ENCODE data around the gene GTSE1.
"Not testable (repeated sequence)": the region's sequence is repeated elsewhere in the genome, so short reads cannot be mapped to it uniquely, and the experiment has no call there.

The GTSE1 gene

GRCh38 chr22:46296257-46297150 lies at the start of gene GTSE1:
GTSE1 (plus strand) TSS chr22:46296870; CDS start chr22:46297401, 531 bp downstream.
- DNase-seq (ENCODE audit: low read depth in 2 of 2) = peak; percentile 93 to 94

- no peak for DNase-seq (ENCODE audit: low read depth in 2 of 2)
These were observed 49.2 kb upstream of the GTSE1 start for GRCh38 chr22:46247443-46247975.

- peak; percentile 79 to 88 for DNase-seq (ENCODE audit: low read depth in 2 of 2)
These were observed 46.5 kb upstream of the GTSE1 start, which contains the start of gene CDPF1 for GRCh38 chr22:46250035-46250782. CDPF1 (minus strand) TSS chr22:46250293; CDS start chr22:46248284, 2,009 bp downstream.

DNA sequence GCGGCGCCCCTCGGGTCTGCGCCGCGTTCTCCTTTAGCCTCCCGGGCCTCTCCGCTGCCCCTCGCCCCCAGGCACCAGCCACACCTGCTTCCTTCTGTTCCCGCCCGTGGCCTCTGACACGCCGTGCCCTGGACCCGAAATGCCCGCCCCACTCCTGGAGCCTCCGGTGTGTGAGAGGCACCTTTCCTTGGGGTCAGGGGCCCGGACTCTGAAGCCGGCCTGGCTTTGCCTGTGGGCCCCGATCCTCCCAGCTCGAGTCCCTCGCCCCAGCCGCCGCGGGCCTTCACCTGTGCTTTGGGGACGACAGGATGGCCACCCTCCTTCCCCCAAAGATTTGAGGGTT lies 45.9 kb upstream of the GTSE1 start:
- no peak for DNase-seq (ENCODE audit: low read depth in 2 of 2)

DNA sequence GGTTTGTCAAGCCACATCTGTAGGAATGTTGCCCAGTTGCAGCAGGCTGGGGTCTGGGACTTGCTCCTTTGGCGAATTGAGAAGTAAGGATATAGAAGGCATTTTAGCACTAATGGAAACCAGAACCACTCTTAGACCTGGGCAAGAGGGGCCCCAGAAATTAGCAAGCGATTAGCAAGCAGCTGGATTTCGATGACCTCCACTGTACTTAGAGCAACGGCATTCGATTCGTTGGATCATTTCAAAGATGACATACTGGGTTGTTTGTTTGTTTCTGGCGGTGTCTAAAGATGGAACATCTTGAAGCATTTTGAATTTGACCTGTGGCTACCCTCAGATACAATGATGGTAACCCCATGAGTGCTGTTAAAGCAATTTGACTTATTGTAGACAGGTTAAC lies 45.4 kb upstream of the GTSE1 start:
- DNase-seq (ENCODE audit: low read depth in 2 of 2) = no peak

GRCh38 chr22:46251816-46252380 lies 44.8 kb upstream of the GTSE1 start:
- no peak for DNase-seq (ENCODE audit: low read depth in 2 of 2)

DNA sequence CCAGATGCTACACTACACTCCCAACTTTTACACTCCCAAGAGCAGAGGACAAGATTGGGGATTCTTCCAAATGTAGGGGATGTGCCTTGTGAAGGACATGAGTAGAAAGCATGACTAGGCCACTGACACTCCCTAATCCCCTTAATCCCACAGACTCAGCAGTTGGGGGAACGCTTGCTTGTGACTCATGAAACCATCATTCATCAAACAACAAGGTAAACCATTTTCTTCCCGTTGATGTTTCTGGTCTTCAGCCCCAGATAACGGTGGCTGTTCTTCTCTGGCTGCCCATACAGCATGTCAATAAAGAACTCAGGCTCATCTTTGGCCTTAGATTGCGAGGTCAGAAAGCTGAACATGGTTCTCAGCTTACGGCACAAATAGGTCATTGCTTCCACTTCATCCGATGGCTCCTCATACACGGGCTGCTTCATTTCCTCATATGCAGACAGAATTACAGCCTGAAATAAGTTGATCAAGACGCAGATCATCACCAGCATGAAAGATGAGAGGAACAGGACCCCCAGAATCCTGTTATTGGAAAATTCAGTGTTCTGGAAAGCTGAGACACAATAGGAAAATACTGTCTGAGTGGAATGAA lies 40.2 kb upstream of the GTSE1 start:
- no peak for DNase-seq (ENCODE audit: low read depth in 2 of 2)

- no peak for DNase-seq (ENCODE audit: low read depth in 2 of 2)
These were observed 37.3 kb upstream of the GTSE1 start for GRCh38 chr22:46259374-46259773.

DNA sequence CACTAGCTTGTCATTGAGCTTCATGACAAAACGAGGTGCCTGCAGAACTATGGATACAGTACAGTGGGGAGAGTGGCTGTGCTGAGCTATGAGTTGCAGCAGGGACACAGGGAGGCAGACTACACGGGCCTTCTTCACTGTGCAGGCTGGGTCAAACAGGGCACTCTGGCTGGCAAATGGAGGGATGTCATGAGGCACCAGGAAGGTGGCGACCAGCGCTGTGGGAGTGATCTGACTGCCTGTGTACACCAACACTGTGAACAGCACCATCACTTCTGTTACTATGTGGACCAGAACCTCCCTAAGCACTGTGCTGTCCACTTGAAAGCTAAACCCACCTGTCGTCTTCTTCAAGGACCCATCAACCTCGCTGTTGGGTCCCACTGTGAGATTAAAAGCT lies 36.6 kb upstream of the GTSE1 start:
- no peak for DNase-seq (ENCODE audit: low read depth in 2 of 2)

DNA sequence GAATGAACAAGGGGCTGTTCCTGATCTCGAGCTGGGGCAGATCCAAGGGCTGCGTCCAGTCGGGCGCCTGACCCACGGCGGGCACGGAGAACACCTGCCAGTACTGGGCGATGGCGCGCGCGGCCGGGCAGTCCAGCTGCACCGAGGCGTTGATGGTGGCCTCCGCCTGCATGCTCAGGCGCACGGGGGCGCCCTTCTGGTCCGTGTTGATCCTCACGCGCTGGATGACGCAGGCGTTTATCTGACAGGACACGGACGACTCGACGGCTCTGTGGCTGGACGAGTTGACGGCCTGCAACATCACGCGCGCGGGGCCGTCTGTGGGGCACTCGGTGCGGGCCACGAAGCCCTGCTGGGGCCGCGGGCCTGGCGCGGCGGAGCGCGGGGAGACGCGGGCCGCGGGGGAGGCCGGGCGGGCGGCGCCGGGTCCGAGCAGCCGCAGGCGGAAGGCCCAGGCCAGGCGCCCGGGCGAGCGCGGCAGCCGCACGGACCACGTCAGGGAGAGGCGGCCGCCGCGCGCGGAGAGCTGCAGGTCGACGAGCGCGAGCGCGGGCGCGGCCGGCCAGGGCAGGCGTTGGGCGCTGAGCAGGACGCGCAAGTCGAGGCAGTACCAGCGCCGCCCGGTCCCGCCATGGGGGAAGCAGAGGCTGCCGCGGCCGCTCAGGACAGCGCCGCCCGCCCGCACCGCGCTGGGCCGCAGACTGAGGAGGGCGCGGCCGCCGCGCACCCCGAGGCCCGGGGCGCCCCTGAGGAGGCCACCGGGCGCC lies 34.0 kb upstream of the GTSE1 start:
- peak in 1 of 2 donors; percentile 23 for DNase-seq (ENCODE audit: low read depth in 2 of 2)

- no peak for DNase-seq (ENCODE audit: low read depth in 2 of 2)
These were observed 33.5 kb upstream of the GTSE1 start, which contains the start of gene PKDREJ for GRCh38 chr22:46263216-46263590. PKDREJ (minus strand) TSS chr22:46263343; CDS start chr22:46263322, 21 bp downstream.

DNA sequence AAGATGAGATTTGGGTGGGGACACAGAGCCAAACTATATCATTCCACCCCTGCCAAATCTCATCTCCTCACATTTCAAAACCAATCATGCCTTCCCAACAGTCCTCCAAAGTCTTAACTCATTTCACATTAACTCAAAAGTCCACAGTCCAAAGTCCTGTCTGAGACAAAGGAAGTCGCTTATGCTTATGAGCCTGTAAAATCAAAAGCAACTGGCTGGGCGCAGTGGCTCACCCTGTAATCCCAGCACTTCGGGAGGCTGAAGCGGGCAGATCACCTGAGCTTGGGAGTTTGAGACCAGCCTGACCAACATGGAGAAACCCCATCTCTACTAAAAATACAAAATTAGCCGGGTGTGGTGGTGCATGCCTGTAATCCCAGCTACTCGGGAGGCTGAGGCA lies 32.1 kb upstream of the GTSE1 start:
- not testable (repeated sequence) for DNase-seq (ENCODE audit: low read depth in 2 of 2)

DNA sequence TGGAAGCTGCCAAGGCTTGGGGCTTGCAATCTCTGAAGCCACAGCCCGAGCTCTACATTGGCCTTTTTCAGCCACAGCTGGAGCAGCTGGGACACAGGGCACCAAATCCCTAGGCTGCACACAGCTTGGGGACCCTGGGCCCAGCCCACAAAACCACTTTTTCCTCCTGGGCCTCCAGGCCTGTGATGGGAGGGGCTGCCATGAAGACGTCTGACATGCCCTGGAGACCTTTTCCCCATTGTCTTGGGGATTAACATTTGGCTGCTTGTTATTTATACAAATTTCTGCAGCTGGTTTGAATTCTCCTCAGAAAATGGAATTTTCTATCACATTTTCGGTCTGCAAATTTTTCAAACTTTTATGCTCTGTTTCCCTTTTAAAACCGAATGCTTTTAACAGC lies 31.0 kb upstream of the GTSE1 start:
- DNase-seq (ENCODE audit: low read depth in 2 of 2) = not testable (repeated sequence)

- DNase-seq (ENCODE audit: low read depth in 2 of 2) = no peak
These were observed 29.0 kb upstream of the GTSE1 start, which contains the start of gene TTC38 for GRCh38 chr22:46267431-46268279. TTC38 (plus strand) TSS chr22:46268008; CDS start chr22:46268040, 32 bp downstream.

DNA sequence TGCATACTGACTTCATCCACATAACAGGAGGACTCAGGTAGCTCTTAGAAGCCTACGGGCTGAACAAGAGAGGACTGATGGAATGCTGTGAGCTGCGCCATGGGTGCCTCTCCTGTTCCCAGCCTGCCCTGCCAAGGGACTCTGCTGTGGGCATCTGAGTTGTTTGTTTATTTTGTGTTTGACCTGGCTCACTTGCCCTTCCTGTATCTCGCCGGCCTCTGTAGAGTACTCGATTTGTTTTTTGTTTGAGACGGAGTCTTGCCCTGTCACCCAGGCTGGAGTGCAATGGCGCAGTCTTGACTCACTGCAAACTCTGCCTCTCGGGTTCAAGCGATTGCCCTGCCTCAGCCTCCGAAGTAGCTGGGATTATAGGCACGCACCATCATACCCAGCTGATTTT lies 27.1 kb upstream of the GTSE1 start:
- DNase-seq (ENCODE audit: low read depth in 2 of 2) = no peak

- no peak for DNase-seq (ENCODE audit: low read depth in 2 of 2)
These were observed 24.5 kb upstream of the GTSE1 start for GRCh38 chr22:46272196-46272595.

DNA sequence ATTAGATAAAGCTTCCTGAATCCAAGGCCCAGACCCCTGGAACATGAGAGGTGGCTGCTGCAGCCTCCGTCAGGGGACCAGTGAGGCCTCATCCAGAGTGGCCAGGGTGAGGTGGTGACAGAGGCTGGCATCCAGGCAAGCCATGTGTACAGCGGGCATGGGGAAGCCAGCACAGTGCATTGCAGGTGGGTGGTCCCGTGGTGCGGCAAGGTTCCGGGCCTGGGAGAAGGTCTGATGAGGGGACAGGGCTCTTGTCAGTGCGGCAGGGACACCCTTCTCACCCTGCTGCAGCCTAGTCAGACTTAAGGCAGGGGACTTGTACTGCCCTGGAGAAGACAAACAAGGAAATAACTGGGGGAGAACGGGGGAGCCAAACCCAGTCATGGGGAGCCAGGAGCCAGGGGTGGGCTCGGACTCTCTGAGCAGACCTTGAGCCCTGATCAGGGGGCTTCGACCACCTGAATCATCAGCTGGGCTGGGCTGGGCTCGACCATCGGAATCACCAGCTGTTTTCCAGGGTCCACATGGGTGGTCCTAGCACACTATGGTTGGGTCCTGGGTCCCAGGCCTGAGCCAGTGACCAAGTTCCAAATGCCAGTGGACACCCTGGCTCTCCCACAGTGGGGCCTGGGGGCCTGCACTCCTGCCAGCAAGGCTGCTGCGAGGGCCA lies 23.8 kb upstream of the GTSE1 start:
- DNase-seq (ENCODE audit: low read depth in 2 of 2) = no peak

DNA sequence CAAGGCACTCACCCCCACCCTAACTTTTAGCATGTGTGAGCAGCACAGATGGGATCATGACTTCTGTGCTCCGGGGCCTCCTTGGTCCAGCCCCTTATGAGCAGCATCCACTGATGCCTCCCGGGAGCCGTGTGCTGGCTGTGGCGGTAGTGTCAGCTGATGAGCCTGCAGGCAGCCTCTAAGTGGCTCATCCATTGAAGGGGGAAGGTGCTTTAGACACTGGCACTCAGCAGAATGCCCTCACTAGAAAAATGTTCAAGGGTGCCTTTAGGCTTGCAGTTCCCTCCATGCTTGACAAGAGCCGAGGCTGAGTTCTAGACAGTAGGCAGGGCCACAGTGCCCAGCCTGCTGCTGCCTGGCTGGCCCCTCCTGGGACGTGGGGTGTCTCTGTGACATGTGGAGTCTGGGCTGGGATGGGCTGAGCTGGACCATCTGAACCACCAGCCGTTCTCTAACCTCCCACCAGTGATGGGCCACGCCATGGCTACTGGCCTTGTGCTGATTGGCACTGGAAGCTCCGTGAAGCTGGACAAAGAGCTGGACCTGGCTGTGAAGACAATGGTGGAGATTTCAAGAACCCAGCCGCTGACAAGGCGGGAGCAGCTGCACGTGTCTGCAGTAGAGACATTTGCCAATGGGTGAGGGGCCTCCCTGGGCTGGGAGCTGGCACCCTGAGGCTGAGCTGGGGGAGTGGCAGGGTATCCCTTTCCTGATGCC lies 23.1 kb upstream of the GTSE1 start:
- DNase-seq (ENCODE audit: low read depth in 2 of 2) = no peak

- no peak for DNase-seq (ENCODE audit: low read depth in 2 of 2)
These were observed 22.3 kb upstream of the GTSE1 start for GRCh38 chr22:46274381-46274780.

All from stimulated activated CD8-positive, alpha-beta memory T cell treated with anti-CD3 and anti-CD28 coated beads, Interleukin-15, amount 100 ng/mL, for 4 hours (primary cell).